ENCODE data around the gene SDE2.
"Not testable (repeated sequence)": the region's sequence is repeated elsewhere in the genome, so short reads cannot be mapped to it uniquely, and the experiment has no call there.

Gene SDE2

DNA sequence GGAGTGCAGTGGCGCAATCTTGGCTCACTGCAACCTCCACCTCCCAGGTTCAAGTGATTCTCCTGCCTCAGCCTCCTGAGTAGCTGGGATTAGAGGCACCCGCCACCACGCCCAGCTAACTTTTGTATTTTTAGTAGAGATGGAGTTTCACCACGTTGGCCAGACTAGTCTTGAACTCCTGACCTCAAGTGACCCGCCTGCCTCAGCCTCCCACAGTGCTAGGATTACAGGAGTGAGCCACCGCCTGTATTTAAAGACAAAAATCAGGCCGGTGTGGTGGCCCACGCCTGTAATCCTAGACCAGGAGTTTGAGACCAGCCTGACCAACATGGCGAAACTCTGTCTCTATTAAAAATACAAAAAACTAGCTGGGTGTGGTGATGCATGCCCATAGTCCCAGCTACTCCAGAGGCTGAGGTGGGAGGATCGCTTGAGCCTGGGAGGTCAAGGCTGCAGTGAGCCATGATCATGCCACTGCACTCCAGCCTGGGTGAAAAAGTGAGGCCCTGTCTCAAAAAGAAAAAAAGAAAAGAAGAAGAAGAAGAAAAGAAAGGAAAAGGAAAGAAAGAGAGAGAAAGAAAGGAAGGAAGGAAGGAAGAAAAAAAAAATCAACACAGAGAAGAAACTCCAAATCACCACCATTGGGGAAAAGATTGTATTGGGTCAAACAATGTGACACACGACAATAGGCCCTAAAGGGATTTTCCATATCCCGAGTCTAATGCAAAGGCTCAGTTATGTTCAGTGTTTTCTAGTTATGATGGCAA, 8.2 kb upstream of the SDE2 start:
- WGBS, 2 experiments (ENCODE audit: insufficient coverage in 2 of 2), result 96 to 97% methylated on average over 9 to 11 of the region's 12 CpGs
- not testable (repeated sequence) for H3K4me3 ChIP-seq (ENCODE audit: extremely low read depth, insufficient read depth, low read length, poor library complexity, severe bottlenecking); H3K27ac ChIP-seq (ENCODE audit: low read depth, low read length, severe bottlenecking); H3K4me1 ChIP-seq (ENCODE audit: control insufficient read depth, insufficient read depth, low read length, poor library complexity, severe bottlenecking); H3K36me3 ChIP-seq (ENCODE audit: control insufficient read depth, insufficient read depth, low read length); H3K9me3 ChIP-seq (ENCODE audit: control insufficient read depth, low read length)

DNA sequence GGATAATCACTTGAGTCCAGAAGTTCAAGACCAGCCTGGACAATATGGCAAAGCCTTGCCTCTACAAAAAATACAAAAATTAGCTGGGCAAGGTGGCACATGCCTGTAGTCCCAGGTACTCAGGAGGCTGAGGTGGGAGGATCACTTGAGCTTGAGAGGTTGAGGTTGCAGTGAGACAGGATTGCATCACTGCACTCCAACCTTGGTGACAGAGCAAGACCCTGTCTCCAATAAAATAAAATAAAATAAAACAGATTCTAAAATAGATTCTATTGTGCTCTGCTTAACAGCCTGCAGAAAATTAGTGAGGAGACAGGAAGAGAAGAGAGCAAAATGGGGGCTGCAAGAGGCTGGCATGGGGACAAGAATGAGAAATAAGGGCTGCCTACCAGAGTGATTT, 7.5 kb upstream of the SDE2 start:
- Histone ChIP-seq H3K9me3 (ENCODE audit: control insufficient read depth, low read length) (no peaks in the 10 kb centered on the region), H3K27ac (ENCODE audit: low read depth, low read length, severe bottlenecking) (no peak overlapping the region), H3K4me3 (ENCODE audit: extremely low read depth, insufficient read depth, low read length, poor library complexity, severe bottlenecking) (no peak overlapping the region), H3K36me3 (ENCODE audit: control insufficient read depth, insufficient read depth, low read length) (no peaks in the 10 kb centered on the region), H3K4me1 (ENCODE audit: control insufficient read depth, insufficient read depth, low read length, poor library complexity, severe bottlenecking) (peaks cover 5% of the 10 kb centered on the region)

DNA sequence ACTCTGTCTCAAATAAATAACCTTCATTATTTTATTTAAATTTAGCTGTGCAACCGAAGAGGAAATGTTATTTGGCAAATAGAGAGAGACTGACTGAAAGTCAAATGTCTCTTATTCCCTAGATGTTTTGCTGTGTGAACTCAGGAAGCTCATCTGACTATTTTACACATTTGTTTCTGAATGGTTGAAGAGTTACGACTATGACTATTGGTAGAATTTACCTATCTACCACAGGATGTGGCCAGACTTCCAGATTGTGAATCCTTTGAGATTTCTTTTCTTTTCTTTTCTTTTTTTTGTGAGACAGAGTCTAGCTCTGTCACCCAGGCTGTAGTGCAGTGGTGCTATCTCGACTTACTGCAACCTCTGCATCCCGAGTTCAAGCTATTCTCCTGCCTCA, 5.3 kb upstream of the SDE2 start:
- Histone ChIP-seq H3K4me1 (ENCODE audit: control insufficient read depth, insufficient read depth, low read length, poor library complexity, severe bottlenecking) (peaks cover 8% of the 10 kb centered on the region), H3K36me3 (ENCODE audit: control insufficient read depth, insufficient read depth, low read length) (no peaks in the 10 kb centered on the region), H3K4me3 (ENCODE audit: extremely low read depth, insufficient read depth, low read length, poor library complexity, severe bottlenecking) (no peak overlapping the region), H3K9me3 (ENCODE audit: control insufficient read depth, low read length) (no peaks in the 10 kb centered on the region), H3K27ac (ENCODE audit: low read depth, low read length, severe bottlenecking) (no peak overlapping the region)
- 90 to 95% methylated on average over 2 to 3 of the region's 4 CpGs for WGBS, 2 experiments (ENCODE audit: insufficient coverage in 2 of 2)

DNA sequence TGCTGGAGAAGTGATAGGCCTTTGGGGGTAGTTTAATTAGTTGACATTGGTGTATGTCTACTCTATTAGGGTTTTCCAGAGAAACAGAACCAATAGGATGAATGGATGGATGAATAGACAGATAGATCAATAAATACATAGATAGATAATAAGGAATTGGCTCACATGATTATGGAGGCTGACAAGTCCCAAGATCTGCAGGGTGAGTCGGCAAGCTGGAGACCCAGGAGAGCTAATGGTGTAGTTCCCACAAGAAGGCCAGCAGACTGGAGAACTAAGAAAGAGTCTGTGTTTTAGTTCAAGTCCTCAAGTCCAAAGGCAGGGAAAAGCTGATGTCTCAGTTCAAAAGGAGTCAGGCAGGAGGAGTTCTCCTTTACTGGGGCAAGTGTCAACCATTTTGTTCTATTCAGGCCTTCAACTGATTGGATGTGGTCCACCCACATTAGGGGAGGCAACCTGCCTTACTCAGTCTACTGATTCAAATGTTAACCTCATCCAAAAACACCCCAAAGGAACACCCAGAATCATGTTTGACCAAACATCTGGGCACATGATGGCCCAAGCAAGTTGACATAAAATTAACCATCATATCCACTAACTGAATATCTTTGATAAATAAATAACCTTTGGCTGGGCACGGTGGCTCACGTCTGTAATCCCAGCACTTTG, 4.5 kb upstream of the SDE2 start:
- H3K4me1 ChIP-seq (ENCODE audit: control insufficient read depth, insufficient read depth, low read length, poor library complexity, severe bottlenecking), result peaks cover 8% of the 10 kb centered on the region
- H3K9me3 ChIP-seq (ENCODE audit: control insufficient read depth, low read length), result no peaks in the 10 kb centered on the region
- H3K36me3 ChIP-seq (ENCODE audit: control insufficient read depth, insufficient read depth, low read length), result no peaks in the 10 kb centered on the region
- 88 to 100% methylated on average over 1 to 3 of the region's 3 CpGs for WGBS, 2 experiments (ENCODE audit: insufficient coverage in 2 of 2)
- H3K27ac ChIP-seq (ENCODE audit: low read depth, low read length, severe bottlenecking), result no peak overlapping the region
- H3K4me3 ChIP-seq (ENCODE audit: extremely low read depth, insufficient read depth, low read length, poor library complexity, severe bottlenecking), result no peak overlapping the region

DNA sequence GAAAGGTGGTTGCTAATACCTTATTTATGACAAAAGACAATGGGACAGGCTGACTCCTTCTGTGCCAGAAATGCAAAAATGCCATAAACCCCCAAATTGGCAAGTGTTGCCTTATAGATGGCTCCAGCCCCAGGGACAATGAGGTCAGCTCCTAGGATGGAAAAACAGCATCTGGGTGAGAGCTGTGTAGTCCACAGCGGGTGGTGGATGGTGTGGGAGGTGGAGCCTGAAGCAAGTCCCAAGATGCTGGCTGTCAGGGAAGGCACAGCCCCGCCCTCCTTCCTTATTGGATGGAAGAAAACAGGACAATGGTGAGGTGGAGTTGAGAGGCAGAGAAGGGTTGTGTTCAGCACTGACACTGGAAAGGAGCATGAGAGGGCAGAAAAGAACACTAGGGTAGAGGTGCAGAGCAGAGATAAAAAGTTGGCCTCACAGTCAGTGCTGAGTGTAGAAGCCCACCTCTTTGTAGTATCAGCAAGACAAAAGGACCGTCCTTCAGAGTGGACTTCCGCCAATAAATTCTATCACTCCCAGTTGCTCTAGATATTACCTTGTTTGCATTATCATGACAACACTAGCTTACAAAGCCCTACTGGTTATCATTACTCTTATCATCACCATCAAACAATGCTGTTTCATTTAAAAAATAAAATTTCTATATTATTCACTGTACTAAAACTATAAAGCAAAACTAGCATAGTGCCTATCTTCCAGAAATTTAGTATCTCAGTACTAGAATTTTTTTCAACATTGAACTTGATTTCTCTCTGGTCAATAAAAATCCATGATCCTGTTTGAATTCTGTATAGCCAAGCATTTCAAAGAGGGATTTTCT, 3.7 kb upstream of the SDE2 start:
- Histone ChIP-seq H3K36me3 (ENCODE audit: control insufficient read depth, insufficient read depth, low read length) (no peaks in the 10 kb centered on the region), H3K27ac (ENCODE audit: low read depth, low read length, severe bottlenecking) (peak overlapping the region; percentile 68), H3K4me3 (ENCODE audit: extremely low read depth, insufficient read depth, low read length, poor library complexity, severe bottlenecking) (no peak overlapping the region), H3K4me1 (ENCODE audit: control insufficient read depth, insufficient read depth, low read length, poor library complexity, severe bottlenecking) (peaks cover 8% of the 10 kb centered on the region), H3K9me3 (ENCODE audit: control insufficient read depth, low read length) (no peaks in the 10 kb centered on the region)
- 53 to 60% methylated on average over 3 to 4 of the region's 4 CpGs for WGBS, 2 experiments (ENCODE audit: insufficient coverage in 2 of 2)

DNA sequence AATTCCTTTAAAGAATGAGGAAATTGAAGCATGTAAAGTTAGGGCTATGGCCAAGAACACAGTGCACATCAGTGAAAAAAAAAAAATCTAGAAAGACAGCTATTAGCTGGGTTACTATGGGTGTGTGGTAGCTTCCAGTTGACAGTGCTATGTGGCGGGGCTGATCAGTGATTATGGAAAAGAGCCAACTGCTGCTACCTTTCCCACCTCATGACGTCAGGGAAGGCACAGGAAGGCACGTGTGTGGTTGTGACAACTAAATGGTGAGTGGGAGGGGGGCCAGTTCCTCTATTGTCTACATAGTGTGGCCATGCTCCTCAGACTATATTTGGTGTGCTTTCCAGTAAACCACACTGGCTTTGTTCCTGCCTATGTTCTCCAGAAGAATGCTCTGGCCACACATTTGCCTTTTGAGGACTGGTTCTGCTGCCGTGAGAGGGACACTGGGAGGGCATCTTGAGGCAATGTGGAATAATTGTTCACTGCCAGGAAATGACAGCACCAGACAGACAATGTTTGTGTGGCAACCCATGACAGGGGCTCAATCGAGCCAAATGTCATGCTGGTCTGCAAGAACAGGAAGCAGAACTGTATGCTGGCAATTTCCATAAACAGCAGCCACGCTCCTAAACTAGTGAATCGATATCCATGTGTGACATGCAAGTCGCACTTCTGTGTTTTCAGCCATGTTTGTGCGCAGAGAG, 3.0 kb upstream of the SDE2 start:
- Histone ChIP-seq H3K27ac (ENCODE audit: low read depth, low read length, severe bottlenecking) (peak overlapping the region; percentile 68), H3K4me1 (ENCODE audit: control insufficient read depth, insufficient read depth, low read length, poor library complexity, severe bottlenecking) (peaks cover 15% of the 10 kb centered on the region), H3K36me3 (ENCODE audit: control insufficient read depth, insufficient read depth, low read length) (no peaks in the 10 kb centered on the region), H3K9me3 (ENCODE audit: control insufficient read depth, low read length) (no peaks in the 10 kb centered on the region), H3K4me3 (ENCODE audit: extremely low read depth, insufficient read depth, low read length, poor library complexity, severe bottlenecking) (no peak overlapping the region)
- WGBS, 2 experiments (ENCODE audit: insufficient coverage in 2 of 2), result 78 to 90% methylated on average over 7 to 8 of the region's 9 CpGs

DNA sequence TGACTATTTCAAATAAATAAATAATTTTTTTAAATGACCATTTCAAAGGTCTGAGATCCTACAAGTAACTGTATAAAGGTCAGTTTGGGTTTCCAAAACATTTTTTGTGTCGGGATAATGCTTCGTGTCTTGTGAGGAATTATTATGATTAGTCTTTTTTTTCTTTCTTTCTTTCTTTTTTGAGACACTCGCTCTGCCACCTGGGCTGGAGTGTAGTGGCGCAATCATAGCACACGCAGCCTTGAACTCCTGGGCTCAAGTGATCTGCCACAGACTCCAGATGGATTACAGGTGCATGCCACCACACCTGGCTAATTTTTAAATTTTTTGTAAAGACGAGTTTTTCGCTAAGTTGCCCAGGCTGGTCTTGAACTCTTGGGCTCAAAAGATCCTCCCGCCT, 1.9 kb upstream of the SDE2 start:
- no peak overlapping the region for H3K4me3 ChIP-seq (ENCODE audit: extremely low read depth, insufficient read depth, low read length, poor library complexity, severe bottlenecking)
- WGBS, 2 experiments (ENCODE audit: insufficient coverage in 2 of 2), result 94 to 95% methylated on average over 6 to 8 of the region's 8 CpGs
- H3K9me3 ChIP-seq (ENCODE audit: control insufficient read depth, low read length), result no peaks in the 10 kb centered on the region
- no peaks in the 10 kb centered on the region for H3K36me3 ChIP-seq (ENCODE audit: control insufficient read depth, insufficient read depth, low read length)
- H3K4me1 ChIP-seq (ENCODE audit: control insufficient read depth, insufficient read depth, low read length, poor library complexity, severe bottlenecking), result peaks cover 23% of the 10 kb centered on the region
- no peak overlapping the region for H3K27ac ChIP-seq (ENCODE audit: low read depth, low read length, severe bottlenecking)

DNA sequence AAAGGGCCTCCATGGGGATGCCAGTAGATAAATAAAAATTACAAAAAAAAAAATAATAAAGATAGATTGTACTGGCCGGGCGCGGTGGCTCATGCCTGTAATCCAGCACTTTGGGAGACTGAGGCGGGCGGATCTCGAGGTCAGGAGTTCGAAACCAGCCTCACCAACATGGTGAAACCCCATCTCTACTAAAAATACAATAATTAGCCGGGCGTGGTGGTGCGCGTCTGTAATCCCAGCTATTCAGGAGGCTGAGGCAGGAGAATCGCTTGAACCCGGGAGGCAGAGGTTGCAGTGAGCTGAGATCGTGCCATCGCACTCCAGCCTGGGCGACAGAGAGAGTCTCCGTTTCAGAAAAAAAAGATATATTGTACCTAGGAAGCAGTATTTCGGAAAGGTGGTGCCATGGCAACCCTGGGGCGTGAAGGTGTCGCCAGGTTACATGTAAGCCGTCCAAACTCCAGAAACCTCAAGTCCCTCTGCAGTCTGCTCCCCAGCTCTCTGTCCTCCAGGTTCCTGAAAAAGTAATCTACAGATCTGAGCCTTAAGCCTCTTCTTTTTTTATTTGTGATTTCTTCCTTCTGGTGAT, 1.4 kb upstream of the SDE2 start:
- H3K4me3 ChIP-seq (ENCODE audit: extremely low read depth, insufficient read depth, low read length, poor library complexity, severe bottlenecking); H3K9me3 ChIP-seq (ENCODE audit: control insufficient read depth, low read length); H3K36me3 ChIP-seq (ENCODE audit: control insufficient read depth, insufficient read depth, low read length): not testable (repeated sequence)
- 91 to 93% methylated on average over 14 to 20 of the region's 21 CpGs for WGBS, 2 experiments (ENCODE audit: insufficient coverage in 2 of 2)
- H3K27ac ChIP-seq (ENCODE audit: low read depth, low read length, severe bottlenecking), result peak overlapping the region; percentile 96
- peaks cover 23% of the 10 kb centered on the region for H3K4me1 ChIP-seq (ENCODE audit: control insufficient read depth, insufficient read depth, low read length, poor library complexity, severe bottlenecking)

DNA sequence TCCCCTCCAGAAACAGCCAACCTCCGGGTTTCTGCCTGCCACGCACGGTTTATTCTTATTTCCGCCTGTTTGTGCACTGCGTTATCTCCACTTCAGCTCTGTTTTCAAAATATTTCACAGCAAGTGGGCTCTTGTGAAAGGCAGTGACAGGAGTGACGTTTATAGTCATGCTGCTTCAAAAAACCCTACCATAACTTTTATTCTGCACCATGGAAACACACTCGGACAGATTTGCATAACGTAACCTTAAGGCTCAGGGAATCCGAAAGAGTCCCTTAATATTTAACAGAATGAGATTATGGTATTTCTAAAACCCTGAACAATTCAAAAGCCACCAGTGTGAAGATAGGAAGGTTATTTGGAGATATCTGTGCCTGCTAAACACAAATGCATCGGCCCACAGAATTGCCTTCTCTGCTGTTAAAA, 782 bp upstream of the SDE2 start:
- H3K4me3 ChIP-seq (ENCODE audit: extremely low read depth, insufficient read depth, low read length, poor library complexity, severe bottlenecking), result peak overlapping the region; percentile 85
- peaks cover 9% of the 10 kb centered on the region for H3K36me3 ChIP-seq (ENCODE audit: control insufficient read depth, insufficient read depth, low read length)
- no peaks in the 10 kb centered on the region for H3K9me3 ChIP-seq (ENCODE audit: control insufficient read depth, low read length)
- 68 to 79% methylated on average over 6 of the region's 10 CpGs for WGBS, 2 experiments (ENCODE audit: insufficient coverage in 2 of 2)
- H3K4me1 ChIP-seq (ENCODE audit: control insufficient read depth, insufficient read depth, low read length, poor library complexity, severe bottlenecking), result peaks cover 23% of the 10 kb centered on the region
- peak overlapping the region; percentile 96 for H3K27ac ChIP-seq (ENCODE audit: low read depth, low read length, severe bottlenecking)

DNA sequence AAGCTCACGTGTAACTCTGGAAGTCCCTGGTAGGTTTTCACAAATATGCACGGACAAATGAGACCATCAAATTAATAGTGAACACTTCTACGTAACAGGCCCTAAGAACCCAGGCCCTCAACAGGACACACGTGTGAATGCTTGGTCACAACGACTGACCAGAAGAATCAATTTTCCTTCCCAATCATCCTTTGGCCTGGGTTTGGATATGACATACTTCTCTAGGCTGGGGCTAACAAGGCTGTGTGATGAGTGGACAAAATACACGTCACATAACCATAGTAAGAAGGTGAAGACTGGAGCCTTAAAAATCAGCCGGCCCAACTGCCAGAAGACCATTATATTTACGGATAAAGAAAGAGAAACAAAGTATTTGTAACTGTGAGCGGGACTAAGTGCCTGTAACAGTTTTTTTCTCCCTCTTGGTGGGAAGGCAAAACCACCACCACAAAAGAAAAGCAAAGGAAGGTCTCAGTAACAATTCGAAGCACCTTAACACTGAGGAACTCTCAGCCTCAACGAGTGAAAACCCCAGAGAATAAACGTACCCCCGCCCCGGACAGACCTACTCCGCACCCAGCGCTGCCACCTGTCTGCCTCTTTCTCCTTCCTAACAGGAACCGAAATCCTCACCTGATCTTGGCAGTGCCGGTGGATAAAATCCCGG, 450 bp downstream of the SDE2 start:
- Histone ChIP-seq H3K9me3 (ENCODE audit: control insufficient read depth, low read length) (no peaks in the 10 kb centered on the region), H3K4me1 (ENCODE audit: control insufficient read depth, insufficient read depth, low read length, poor library complexity, severe bottlenecking) (peaks cover 23% of the 10 kb centered on the region), H3K4me3 (ENCODE audit: extremely low read depth, insufficient read depth, low read length, poor library complexity, severe bottlenecking) (peak overlapping the region; percentile 85), H3K27ac (ENCODE audit: low read depth, low read length, severe bottlenecking) (peak overlapping the region; percentile 77), H3K36me3 (ENCODE audit: control insufficient read depth, insufficient read depth, low read length) (peaks cover 19% of the 10 kb centered on the region)
- 0 to 3% methylated on average over 9 to 15 of the region's 19 CpGs for WGBS, 2 experiments (ENCODE audit: insufficient coverage in 2 of 2)

Data from mesodermal cell (in vitro differentiated cells).